Activated CD8-positive, alpha-beta memory T cell treated with anti-CD3 and anti-CD28 coated beads, Interleukin-2, amount 50 U/mL, for 24 hours (primary cell): Measurements from ENCODE around the gene CYSRT1.

Source experiments
- DNase-seq: peaks from one replicate; pipeline ENCODE4 v3.0.0-alpha.2; 2020; ENCODE audit errors: extremely low read depth

CYSRT1 gene

DNA sequence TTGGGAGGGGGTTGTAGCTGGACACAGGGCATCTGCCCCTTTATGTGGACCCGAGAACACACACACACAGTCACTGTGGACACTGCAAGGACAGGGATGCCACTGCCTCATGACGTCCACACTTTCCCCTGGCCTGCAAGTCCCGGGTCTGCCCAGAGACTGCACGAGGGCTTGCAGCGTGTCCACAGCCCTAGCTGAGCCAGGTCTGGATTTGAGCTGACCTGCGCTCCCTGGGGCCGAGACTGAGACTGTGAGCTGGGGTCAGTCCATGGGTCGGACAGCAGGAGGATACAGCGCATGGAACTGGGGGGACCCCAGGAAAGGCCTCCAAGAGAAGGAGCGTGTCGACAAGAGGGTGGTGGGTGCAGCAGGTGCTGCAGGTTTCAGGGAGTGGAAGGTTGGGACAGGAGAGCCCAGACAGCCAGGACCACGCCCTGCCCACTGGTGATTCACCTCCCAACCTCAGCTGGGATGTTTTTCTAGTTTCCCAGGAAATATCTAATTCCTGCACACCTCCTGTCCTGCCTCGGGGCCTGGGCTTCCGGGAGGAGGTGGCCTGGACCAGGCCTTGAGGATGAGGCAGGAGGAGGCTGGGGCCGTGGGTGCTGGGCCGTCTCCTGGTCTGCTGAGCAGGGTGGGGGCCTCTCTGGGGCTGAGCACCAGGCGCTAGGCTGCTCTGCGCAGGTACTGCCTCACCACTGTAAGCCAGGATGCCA, 1.5 kb downstream of the CYSRT1 start:
- no peak for DNase-seq

DNA sequence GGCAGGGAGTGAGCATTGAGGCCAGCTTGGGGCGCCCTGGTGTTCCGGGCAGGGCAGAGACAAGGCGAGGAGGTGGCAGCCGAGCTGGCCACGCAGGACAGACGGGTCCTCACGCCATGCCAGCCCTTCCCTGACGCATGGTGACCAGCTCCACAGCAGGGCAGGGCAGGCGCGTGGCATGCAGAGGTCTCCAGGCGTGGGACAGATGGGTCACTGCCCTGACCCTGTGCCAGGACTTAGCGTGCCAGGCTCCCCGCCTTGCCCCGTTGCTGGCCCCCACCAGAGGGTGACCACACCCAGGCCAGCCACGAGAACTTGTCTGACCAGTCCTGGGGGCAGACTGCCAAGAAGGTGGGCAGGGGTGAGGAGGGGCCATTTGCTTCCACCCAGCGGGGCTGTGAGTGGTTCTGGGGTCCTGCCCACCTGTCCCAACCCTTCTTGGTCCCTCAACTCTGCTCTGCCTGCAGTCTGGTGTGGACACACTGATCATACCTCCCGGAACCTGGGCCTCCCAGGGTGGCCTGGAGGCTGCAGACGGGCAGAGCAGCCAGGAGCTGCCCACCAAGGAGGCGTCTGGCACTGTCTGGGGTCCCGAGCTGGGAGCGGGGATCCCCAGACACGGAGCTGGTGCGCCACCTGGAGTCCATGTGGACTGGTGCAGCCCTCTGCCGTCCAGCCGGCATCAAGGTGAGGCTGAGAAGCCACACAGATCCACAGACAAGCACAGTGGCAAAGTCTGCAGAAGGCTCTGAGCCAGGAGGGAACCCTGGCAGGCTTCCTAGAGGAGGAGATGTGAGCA, 2.3 kb downstream of the CYSRT1 start, which contains the start of gene RNF224:
TSS of gene RNF224 (plus strand) at position 449 of the 799 bp plus-strand sequence. CDS start 834 bp downstream, outside the sequence.
- DNase-seq: peak; percentile 63

DNA sequence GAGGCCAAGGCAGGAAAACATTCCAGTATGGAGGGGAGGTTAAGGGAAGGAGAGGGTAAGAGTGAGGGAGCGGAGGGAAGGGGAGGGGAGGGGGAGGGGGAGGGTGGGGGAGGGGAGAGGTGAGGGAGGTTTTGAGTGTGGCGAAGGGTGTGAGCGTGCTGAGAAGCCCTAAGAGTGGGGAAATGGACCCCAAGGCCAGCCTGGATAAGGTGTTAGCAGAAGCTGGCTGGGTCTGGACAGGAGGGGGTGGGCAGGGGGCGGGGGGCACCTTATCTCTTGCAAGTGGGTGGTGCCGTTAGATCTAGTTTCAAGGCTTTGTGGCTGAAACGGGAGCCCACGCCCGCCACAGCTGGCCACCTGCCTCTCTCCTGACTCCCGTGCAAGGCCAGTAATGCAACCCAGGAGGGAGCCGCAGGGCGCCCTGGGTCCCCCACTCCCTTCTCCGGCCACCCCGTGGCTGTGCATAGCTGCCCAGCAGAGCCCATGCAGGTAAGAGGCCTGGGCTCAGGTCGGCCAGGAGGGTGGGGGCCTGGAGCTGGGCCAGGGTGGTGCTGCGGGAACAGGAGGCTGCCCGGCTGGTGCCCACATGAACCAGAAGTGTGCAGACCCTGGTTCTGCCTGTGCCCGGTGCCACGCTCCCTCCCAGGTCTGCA, 3.0 kb downstream of the CYSRT1 start:
- DNase-seq: no peak

DNA sequence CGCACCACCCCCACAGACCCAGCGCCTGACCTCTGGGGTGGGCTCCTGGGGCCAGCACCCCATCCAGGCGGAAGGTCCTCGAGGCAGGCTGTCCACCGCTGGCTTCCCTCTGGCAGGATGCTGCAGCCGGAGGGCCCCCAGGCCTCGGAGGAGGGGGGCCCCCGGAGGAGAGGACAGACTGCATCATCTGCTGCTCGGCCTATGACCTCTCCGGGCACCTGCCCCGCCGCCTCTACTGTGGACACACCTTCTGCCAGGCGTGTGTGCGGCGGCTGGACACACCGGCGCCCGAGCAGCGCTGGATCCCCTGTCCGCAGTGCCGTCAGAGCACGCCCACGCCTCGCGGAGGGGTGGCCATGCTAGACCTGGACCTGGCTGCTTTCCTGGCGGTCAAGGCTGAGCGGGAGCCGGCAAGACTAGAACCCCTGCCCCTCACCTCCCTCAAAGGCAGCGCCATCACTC, 3.6 kb downstream of the CYSRT1 start:
- no peak for DNase-seq

DNA sequence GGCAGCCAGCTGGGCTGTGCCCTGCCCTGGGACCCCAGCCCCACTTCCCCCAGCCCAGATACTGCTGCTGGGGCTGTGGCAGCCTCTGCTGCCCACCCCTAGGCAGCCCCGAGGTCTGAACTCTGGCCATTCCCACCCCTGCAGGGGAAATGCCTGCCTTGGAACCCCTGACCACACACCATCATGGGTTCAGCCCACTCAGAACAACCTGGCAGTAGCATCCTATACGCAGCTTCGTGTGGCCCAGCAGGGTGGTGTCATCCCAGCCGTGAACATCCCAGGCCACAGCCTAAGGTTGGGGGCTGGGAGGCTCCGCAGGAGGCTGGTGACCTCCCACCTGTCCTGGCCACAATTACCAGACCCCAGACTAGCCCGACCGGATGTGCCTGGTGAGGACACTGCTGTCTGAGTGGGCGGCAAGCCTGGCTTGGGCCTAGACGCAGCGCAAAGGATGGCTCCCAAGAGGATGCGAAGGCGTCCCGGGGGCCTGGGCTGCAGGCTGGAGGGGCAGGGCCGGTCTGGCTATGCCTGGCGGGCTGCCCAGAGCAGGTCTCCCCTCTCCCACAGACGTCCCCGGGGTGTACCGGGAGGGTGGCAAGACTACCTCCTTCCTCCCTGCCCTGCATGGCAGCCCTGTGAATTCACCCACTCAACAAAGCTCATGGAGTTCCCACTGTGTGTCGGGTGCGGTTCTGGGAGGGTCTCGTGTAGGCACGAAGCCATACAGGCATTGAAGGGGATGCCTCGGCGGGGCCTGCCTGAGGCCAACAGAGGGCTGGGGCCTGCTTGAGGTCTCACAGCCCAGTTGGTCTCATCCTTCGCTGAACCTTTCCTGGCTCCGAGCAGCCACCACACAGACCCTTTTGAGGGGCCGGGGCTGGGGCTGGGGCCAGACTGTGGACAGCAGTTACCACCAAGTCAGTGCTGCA, 4.3 kb downstream of the CYSRT1 start:
- DNase-seq: no peak

DNA sequence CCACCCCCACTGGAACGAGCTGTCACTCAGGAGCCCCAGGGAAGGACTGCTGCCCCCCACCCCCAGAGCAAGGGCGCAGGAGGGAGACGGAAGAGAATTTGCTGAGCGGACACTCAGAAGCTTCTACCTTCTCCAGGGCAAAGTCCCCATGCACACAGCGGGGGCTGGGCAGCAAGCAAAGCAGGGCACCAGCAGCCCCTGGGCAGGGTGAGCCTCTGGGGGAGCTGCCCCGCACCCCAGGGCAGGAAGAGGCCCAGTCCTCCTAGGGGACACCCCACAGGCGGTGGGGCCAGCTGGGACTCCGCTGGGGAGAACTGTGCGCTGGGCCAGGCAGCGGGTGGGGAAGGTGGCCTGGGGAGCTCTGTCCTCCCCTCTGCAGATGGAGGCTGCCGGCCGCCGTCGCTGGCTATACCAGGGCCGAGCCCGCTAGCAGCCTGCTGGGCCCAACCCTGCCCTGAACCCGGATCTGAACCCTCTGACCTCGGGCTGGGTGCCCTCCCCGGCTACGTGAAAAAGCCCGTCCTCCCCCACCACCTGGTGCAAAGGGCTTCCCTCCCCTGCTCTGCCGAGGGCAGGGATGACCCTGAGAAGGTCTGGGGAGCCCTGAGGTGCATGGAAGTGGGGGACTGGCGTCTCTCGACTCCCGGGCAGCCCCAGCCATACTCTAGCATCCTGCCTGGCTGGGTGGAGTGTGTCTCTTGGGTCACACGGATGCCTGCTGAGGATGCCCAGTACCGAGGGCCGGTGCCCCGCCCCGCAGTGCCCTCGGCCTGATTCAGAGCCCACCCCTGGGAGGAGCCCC, 5.1 kb downstream of the CYSRT1 start:
- no peak for DNase-seq

DNA sequence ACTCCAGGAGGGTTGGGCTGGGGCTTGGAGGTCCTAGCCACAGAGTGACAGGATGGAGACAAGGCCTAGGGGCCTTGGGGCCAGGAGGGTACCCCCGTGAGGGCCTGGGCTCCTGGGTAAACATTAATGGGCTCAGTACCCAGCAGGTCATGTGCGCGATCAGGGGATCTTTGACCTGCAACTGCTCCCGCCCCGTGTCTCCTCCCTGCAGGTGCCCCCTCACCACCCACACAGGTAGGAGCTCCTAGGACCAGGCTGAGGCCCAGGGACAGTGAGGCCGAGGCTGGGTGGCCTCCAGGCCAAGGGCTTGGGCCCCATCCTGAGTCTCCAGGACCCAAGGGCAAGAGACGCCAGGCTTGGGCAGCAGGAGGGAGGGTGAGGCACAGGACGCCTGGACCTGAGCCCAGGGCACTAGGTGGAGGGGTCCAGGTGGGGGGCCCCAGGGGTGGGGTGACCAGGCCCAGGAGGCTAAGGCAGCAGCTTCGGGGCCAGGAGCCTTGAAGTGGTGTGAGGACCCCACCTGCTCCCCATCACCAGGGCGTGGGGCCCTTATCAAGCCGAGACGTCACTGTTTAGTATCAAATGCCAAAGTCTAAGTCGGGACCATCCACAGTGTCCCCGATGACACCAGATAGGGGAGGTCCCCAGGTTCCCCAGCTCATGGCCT, 5.9 kb downstream of the CYSRT1 start, which contains the start of gene SLC34A3:
TSS of gene SLC34A3 (plus strand) at position 197 of the 667 bp plus-strand sequence. CDS start 802 bp downstream, outside the sequence.
- DNase-seq: no peak

DNA sequence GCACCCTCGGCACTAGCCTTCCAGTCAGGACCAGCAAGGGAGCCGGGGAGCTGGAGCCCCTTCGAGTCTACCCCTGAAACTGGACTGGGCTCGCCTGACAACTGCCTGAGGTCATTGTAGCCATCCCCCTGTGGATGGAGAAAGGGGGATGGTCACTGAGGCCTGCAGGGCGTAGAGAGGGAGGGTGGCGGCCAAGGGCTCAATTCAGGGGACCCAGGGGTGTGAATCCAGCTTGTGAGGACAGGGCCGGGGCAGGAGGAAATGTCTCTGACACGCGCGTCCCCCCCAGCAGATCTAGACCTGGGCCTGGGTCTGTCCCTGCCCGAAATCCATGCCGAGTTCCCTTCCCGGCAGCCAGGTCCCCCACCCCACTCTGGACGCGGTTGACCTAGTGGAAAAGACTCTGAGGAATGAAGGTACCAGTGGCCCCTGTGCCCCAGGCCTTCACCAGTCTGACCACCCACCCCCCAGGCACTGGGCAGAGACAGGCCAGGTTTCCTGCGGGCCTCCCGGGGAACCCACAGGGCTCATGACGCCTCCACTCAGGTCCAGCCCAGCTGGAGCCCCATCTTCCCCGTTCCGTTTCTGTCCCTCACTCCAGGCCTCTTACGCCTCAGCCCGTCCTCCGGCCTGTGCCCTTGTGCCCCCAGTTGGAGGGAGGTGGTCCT, 6.5 kb downstream of the CYSRT1 start:
- DNase-seq: no peak

DNA sequence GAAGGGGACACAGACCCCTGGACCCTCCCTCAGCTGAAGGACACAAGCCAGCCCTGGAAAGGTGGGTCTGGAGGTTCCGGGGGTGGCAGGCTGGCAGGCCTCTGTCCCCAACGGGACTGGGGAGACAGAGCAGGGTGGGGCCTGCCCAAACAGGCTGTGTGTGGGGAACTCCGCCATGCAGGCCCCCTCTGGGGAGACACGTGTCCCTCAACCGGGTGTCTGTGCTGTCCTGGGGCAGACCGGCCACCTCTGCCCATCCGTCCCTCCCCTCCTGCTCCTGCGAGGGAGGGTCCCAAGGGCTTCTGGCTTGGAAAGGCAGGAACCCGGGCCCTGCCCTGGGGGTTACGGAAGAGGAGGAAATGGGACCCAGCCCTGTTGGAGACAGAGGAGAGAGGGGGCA, 7.1 kb downstream of the CYSRT1 start:
- DNase-seq: no peak

DNA sequence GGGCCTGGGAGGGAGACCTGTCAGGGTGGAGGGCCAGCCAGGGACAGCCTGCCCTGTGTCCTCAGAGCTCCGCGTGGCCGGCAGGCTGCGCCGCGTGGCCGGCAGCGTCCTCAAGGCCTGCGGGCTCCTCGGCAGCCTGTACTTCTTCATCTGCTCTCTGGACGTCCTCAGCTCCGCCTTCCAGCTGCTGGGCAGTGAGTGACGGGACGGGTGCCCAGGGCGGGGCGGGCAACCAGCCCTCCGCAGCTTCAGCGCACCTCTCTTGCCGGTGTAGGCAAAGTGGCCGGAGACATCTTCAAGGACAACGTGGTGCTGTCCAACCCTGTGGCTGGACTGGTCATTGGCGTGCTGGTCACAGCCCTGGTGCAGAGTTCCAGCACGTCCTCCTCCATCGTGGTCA, 7.5 kb downstream of the CYSRT1 start:
- no peak for DNase-seq

DNA sequence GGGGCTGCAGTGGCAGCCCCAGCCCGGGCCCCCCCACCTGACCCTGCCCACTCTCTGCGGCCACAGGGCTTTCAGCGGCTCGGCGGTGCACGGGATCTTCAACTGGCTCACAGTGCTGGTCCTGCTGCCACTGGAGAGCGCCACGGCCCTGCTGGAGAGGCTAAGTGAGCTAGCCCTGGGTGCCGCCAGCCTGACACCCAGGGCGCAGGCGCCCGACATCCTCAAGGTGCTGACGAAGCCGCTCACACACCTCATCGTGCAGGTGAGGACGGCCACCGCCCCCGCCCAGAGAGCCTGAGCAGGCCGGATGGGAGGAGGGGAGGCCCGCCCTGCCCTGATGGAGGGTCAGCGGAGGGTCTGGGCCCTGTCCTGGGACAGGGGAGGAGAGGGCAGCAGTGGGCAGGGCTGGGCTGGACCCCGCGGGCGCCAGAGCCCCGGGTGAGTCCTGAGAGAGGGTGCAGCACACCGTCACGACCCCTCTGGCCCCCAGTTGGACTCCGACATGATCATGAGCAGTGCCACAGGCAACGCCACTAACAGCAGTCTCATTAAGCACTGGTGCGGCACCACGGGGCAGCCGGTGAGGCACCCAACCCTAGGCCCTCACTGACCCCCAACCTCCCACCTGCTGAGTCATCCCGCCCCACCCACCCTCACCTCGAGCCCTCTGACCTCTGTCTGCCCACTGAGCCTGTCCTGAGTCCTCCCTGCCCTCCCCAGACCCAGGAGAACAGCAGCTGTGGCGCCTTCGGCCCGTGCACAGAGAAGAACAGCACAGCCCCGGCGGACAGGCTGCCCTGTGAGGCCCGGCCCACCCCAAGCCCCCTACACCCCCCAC, 8.4 kb downstream of the CYSRT1 start:
- no peak for DNase-seq

DNA sequence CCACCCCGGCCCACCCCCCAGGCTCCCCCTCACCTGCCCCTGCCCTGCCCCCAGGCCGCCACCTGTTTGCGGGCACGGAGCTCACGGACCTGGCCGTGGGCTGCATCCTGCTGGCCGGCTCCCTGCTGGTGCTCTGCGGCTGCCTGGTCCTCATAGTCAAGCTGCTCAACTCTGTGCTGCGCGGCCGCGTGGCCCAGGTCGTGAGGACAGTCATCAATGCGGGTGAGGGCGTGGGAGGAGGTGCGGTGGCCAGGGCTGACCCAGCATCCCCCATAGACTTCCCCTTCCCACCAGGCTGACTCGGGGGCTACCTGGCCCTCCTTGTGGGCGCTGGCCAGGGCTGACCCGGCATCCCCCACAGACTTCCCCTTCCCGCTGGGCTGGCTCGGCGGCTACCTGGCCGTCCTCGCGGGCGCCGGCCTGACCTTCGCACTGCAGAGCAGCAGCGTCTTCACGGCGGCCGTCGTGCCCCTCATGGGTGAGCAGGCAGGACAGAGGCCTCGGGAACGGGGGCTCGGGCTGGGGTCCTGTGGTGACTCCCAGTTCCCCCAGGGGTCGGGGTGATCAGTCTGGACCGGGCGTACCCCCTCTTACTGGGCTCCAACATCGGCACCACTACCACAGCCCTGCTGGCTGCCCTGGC, 9.2 kb downstream of the CYSRT1 start:
- no peak for DNase-seq

DNA sequence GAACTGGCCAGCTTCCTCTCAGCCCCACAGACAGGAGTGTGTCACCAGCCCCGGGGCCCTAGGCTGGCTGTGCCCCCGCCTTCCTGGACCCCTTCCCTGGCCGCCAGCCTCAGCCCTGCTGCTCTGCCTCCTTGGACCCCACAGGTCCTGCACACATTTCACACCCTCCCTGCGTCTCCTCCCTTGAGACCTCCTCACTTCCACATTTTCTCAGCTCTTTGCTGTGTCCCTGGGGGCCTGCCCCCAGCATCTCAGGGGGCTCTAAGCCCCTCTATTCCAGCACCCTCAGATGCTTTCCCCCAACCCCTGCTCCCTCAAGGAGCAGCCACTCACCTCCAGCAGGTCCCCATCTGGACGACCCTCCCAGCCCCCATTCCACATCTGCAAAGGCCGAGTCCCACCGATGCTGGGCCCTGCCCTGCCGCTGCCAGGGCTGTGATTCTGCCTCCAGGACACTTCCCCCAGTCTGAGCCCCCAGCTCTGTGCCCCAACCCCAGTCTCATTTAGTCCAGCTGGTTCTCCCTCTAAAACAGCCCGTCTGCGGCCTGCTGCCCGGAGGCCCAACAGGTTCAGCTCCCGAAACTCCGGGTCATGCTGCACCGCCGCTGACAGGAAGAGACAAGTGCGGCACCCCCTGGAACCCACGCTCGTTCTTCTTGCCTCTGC, 9.9 kb downstream of the CYSRT1 start:
- DNase-seq: no peak

DNA sequence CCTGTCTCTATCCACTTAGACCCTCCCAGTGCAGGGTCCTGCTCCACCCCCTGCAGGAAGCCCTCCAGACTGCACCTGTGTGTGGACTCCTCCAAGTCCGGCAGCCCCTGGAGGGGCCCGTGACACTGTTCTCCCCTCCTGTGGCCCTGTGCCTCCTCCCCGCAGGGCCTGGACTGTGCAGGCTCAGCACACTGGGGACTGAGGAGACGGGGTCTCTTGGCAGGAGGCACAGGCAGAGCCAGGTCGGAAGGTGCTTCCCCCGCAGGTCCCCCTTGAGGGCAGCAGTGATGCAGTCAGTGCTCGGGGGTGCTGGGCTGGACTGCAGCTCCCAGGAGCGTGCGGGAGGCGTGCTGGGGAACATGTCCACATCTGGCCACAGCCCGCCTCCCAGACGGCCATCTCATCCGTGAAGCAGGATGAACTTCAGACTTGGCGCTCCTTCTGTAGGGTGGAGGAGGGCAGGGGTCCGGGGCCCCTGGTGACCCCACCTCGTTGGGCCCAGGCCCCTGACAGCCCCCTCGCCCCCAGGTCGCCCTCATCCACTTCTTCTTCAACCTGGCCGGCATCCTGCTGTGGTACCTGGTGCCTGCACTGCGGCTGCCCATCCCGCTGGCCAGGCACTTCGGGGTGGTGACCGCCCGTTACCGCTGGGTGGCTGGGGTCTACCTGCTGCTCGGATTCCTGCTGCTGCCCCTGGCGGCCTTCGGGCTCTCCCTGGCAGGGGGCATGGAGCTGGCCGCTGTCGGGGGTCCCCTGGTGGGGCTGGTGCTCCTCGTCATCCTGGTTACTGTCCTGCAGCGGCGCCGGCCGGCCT, 10.7 kb downstream of the CYSRT1 start:
- DNase-seq: no peak

DNA sequence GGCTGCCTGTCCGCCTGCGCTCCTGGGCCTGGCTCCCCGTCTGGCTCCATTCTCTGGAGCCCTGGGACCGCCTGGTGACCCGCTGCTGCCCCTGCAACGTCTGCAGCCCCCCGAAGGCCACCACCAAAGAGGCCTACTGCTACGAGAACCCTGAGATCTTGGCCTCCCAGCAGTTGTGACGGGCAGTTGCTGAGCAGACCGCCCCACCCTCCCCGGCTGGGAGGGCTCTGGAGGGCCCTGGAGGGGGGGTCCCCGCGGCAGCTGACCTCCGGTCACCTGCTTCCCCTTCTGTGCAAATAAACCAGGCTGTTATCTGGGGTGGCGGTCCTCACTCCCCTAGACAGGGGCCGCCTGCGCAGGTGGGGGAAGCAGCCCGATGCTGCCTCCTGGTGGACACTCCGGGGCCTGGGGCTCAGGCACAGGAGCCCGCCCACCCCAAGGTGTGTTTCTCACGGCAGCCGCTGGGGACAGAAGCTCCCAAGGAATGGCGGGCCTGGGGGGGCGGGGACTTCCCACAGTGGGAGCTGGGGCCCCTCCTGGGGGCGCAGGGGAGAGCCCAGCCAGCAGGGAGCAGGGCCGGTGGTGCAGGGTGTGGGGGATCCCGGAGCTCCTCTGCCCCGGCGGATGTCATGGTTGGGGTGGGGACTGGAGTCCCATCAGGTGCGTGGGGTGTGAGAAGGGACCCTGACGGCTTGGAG, 11.4 kb downstream of the CYSRT1 start:
- peak; percentile 72 for DNase-seq

DNA sequence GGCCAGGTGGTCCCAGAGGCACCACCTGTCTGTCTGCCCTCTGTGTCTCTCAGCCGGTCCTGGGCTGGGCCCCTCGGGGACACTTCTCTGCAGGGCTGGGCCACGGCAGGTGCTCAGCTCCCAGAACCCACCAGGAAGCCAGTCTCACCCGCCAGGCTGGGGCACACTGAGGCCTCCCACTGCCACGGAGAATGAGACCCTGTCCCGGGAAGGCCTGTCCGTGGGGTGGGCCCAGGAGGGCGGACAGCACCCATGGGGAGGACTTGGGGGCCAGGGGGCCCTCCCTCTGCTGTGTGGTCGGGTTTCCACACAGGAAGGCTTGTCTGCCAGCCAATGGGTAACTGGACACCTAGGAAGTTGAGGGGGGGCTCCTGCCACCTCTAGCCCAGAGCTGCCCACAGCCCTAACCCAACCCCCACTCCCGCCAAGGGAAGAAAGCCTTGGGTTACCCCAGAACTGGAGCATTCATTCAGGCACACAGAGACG, 12.0 kb downstream of the CYSRT1 start:
- no peak for DNase-seq
